ENCODE measurements around the gene SNRNP200. TPM values are rescaled to one million over a fixed set of nuclear protein-coding genes. Genes with fewer than 3 reads are reported as not detected.
A peak's percentile ranks its signal among the peaks of the same experiment; 100 is the strongest.

Gene SNRNP200
- total RNA-seq, 1 donor from 2014 or later: 136 TPM

GRCh38 chr2:96267159-96267971 lies 38.0 kb downstream of the SNRNP200 start:
- Mint-ChIP-seq H3K27ac (ENCODE audit: unreplicated experiment) (no peak overlapping the region), H3K4me3 (ENCODE audit: unreplicated experiment) (peak overlapping the region; percentile 82), H3K27me3 (ENCODE audit: unreplicated experiment) (no peaks in the 10 kb centered on the region), H3K9me3 (ENCODE audit: unreplicated experiment) (peaks cover 4% of the 10 kb centered on the region), H3K36me3 (ENCODE audit: unreplicated experiment) (no peaks in the 10 kb centered on the region), H3K4me1 (ENCODE audit: low read depth, unreplicated experiment) (peaks cover 13% of the 10 kb centered on the region)
- peak; percentile 39 for TF ChIP-seq CTCF (IDR thresholded peaks at IDR 0.05; ENCODE audit: partially characterized antibody, unreplicated experiment)
- peak; percentile 68 for DNase-seq

GRCh38 chr2:96265840-96266679 lies 39.3 kb downstream of the SNRNP200 start, which contains the start of the genes CIAO1 and TMEM127:
TSS of gene CIAO1 (plus strand) at chr2:96266225. CDS start at chr2:96266351, 126 bp downstream.
TSS of gene TMEM127 (minus strand) at chr2:96265997. CDS start at chr2:96265381, 616 bp downstream.
- Mint-ChIP-seq H3K4me1 (ENCODE audit: low read depth, unreplicated experiment) (peaks cover 13% of the 10 kb centered on the region), H3K9me3 (ENCODE audit: unreplicated experiment) (peaks cover 4% of the 10 kb centered on the region), H3K27ac (ENCODE audit: unreplicated experiment) (peak within 1 kb of the TSS; percentile 94), H3K36me3 (ENCODE audit: unreplicated experiment) (no peaks in the 10 kb centered on the region), H3K4me3 (ENCODE audit: unreplicated experiment) (peak within 1 kb of the TSS; percentile 99), H3K27me3 (ENCODE audit: unreplicated experiment) (no peaks in the 10 kb centered on the region)
- DNase-seq: peak; percentile 99
- TF ChIP-seq CTCF (IDR thresholded peaks at IDR 0.05; ENCODE audit: partially characterized antibody, unreplicated experiment): no peak

GRCh38 chr2:96265349-96265839 lies 40.0 kb downstream of the SNRNP200 start:
- TF ChIP-seq CTCF (IDR thresholded peaks at IDR 0.05; ENCODE audit: partially characterized antibody, unreplicated experiment): no peak
- Mint-ChIP-seq H3K36me3 (ENCODE audit: unreplicated experiment) (no peaks in the 10 kb centered on the region), H3K9me3 (ENCODE audit: unreplicated experiment) (peaks cover 8% of the 10 kb centered on the region), H3K27ac (ENCODE audit: unreplicated experiment) (peak overlapping the region; percentile 55), H3K4me1 (ENCODE audit: low read depth, unreplicated experiment) (peaks cover 19% of the 10 kb centered on the region), H3K27me3 (ENCODE audit: unreplicated experiment) (peaks cover 3% of the 10 kb centered on the region), H3K4me3 (ENCODE audit: unreplicated experiment) (peak overlapping the region; percentile 81)
- peak; percentile 73 for DNase-seq

- no peaks in the 10 kb centered on the region for H3K36me3 Mint-ChIP-seq (ENCODE audit: unreplicated experiment)
- H3K9me3 Mint-ChIP-seq (ENCODE audit: unreplicated experiment): peaks cover 8% of the 10 kb centered on the region
- DNase-seq: peak; percentile 64
- H3K4me3 Mint-ChIP-seq (ENCODE audit: unreplicated experiment): peak overlapping the region; percentile 93
- H3K4me1 Mint-ChIP-seq (ENCODE audit: low read depth, unreplicated experiment): peaks cover 19% of the 10 kb centered on the region
- H3K27me3 Mint-ChIP-seq (ENCODE audit: unreplicated experiment): peaks cover 4% of the 10 kb centered on the region
- TF ChIP-seq CTCF (IDR thresholded peaks at IDR 0.05; ENCODE audit: partially characterized antibody, unreplicated experiment): peak; percentile 46
- peak overlapping the region; percentile 72 for H3K27ac Mint-ChIP-seq (ENCODE audit: unreplicated experiment)
These were observed 40.5 kb downstream of the SNRNP200 start for GRCh38 chr2:96264656-96265348.
